Stimulated activated CD8-positive, alpha-beta memory T cell treated with anti-CD3 and anti-CD28 coated beads, Interleukin-12 subunit alpha, Interleukin-12 subunit beta, amount 100 ng/mL, for 4 hours (primary cell): Measurements from ENCODE around the gene KRT71.

Experiments used
- DNase-seq: peaks from one replicate; pipeline ENCODE4 v3.0.0-alpha.2; 2020; ENCODE audit warnings: low read depth

The KRT71 gene

DNA sequence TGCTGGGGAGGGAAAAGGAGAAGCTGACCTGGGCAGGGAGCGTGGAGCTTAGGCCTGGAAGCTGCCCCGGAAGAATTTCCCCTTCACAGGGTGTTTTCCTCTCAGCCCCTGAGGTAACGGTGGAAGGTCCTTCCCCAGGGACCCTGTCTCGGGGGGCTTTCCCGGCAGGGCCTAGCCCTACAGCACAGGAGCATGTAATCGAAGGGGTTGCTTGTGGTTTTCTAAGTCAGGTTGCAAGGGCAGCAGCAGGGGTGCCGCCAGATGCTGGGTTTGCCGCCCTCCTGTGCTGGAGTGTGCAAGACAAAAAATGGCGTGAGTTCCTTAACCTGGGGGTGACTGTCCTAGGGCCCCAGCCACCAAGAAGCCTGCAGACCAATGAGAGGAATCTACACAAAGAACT, 22.3 kb upstream of the KRT71 start:
- no peak for DNase-seq

DNA sequence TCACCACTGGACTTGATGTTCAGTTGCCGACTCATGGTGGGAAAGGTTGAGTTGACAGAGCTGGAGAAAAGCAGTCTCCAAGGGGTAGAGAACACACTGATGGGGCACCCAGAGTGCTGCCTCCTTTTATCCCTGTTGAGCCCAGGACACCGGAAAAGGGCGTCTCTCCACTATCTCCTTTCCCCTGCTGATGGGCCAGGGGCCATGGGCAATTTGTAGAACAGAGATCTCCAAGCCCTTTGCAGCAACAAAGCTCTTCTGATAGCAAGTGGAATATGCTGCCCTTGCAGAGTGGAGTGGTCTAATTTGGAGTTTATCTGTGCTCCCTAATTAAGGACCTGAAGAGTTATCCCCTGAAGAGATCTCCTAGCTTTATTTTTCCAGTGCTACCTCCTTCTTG, 20.8 kb upstream of the KRT71 start, which contains the start of gene KRT74:
KRT74 (minus strand) TSS at position 101 of the 400 bp plus-strand sequence; CDS start at position 35, 66 bp downstream.
- DNase-seq, result no peak

DNA sequence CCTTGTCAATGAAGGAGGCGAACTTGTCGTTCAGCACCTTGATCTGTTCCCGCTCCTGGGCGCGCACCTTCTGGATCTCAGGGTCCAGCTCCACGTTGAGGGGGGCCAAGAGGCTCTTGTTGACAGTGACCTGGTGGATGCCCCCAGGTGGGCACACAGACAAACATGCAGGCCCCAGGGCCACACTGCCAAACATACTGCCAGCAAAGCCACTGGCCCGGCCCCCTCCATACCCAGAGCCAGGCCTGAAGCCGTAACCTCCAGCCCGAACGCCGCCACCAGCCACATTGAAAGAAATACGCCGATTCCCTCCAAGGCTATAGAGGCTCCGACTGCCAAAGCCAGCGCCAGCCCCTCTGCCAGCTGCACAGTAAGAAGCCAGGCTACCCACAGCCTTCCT, 20.4 kb upstream of the KRT71 start:
- DNase-seq, result no peak

DNA sequence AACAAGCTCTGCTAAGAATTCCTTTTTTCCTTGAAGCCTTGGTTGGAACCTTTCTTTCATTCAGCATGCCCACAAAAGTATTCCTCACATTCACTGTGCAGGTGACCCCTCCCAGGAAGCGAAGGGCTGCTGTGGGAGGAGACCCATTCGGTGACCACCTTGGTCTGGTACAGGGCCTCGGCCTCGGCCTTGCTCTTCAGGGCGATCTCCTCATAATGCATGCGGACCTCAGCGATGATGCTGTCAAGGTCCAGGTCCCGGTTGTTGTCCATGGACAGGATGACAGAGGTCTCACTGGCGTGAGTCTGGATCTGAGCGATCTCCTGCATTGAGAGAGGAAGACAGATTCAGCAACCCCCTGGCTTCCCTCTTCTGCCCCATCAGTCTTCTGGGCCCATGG, 17.6 kb upstream of the KRT71 start:
- no peak for DNase-seq

- DNase-seq, result no peak
These were observed 15.2 kb upstream of the KRT71 start for GRCh38 chr12:52568111-52568510.

DNA sequence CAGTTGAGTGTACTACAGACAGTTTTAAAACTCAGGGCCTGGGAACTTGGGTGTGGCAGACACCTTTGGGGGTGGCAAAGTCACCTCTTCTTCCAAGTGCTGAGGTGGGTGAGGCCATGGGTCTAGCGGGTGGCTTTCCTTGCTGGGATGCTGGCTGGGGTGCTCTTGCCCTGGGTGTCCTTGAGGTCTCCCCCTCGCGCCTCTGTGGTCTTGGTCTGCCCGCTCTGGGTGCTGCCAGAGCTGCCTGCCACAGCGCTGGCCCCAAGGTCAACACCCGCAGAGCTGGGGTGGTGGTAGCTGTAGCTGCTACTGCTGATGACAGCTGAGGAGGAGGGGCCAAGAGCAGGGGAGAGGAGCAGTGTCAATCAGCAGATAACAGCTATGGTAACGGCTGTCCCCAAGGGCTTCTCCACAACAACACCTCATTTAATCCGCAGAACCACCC, 13.9 kb upstream of the KRT71 start:
- DNase-seq, result peak; percentile 40

DNA sequence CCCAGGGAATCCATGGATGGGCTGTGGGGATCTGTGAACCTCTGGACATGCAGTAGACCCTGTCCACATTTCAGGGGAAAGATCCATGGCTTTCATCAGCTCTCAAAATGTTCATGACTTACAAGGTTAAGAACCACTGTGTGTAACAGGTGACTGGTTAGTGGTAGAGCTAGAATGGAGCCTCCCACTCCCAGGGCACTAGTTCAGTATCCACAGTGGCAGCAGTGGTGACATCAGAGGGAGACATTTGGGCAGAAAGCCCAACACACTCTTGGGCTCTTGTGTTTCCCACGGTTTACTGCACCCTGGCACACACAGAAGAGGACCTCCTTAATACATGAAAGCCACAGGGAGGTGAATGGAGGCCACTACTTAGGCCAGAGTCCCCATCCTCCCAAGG, 11.6 kb upstream of the KRT71 start:
- no peak for DNase-seq

DNA sequence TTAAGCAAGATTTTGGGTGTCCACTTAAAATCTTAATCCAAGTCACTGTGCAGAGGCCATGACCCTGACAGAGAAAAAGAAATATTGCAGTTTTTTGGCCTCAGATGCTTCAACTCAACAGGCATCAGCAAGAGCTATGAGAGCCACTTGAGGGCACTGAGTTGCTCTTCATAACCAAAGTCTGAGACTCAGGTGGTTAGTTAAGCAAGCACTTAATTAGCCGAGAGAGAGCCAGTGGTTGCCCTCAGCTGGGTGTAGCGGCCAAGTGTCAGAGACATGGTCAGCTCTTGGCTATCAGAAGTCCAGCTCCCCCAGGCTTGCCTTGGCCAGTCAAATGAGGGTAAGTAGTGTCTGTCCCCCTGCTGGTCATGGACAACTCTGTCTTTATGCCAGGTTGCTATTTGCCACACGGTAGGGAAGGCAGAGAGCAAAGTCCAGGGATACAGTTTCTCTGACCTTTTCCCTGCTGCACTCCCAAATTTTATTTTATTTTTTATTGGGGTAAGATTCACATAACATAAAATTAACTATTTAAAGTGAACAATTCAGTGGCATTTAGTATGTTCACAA, 9.0 kb upstream of the KRT71 start:
- DNase-seq, result no peak

DNA sequence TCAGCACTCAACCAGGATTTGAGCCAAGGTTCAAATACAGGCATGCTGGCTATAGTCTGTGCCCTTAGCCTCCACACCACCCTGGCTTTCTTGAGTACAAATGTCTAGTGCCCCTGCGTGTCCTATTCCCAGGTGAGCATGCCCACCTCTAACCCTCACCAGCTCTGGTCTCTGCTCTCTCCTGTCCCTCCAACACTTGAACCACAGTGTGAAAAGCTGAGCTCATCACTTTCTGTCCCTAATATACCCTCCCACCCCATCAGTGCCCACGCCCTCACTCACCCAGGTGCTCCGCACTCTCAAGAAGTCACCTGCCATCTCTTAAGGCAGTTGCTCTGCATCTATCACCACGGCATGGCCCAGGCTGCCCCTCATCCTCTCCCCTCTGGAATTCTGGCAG, 7.0 kb upstream of the KRT71 start:
- no peak for DNase-seq

GRCh38 chr12:52558781-52559445, 6.0 kb upstream of the KRT71 start:
- DNase-seq, result no peak

GRCh38 chr12:52557476-52557875, 4.5 kb upstream of the KRT71 start:
- DNase-seq, result no peak

GRCh38 chr12:52555577-52555976, 2.6 kb upstream of the KRT71 start:
- DNase-seq, result no peak

DNA sequence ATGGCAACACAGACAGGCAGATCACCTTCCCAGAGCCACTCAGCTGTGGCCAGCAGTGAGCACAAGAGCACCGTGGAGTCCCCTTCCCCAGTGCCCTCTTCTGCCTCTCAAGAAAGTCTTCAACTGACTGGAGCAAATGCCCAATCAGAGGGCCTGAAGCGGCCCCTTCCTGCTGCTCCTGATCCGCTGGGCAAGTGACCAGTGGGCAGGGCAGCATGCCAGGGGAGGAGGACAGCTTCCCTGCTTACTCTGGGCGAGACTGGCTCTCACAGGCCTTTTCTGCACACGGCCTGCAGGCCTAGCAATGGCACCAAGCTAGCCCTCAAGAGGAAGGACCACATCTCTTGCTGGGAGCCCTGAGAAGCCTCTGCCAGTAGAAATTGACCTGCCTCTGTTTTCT, 890 bp downstream of the KRT71 start:
- no peak for DNase-seq

- DNase-seq, result no peak
These were observed 1.6 kb downstream of the KRT71 start for GRCh38 chr12:52551216-52551865.

GRCh38 chr12:52546126-52546525, 6.8 kb downstream of the KRT71 start:
- DNase-seq, result no peak

DNA sequence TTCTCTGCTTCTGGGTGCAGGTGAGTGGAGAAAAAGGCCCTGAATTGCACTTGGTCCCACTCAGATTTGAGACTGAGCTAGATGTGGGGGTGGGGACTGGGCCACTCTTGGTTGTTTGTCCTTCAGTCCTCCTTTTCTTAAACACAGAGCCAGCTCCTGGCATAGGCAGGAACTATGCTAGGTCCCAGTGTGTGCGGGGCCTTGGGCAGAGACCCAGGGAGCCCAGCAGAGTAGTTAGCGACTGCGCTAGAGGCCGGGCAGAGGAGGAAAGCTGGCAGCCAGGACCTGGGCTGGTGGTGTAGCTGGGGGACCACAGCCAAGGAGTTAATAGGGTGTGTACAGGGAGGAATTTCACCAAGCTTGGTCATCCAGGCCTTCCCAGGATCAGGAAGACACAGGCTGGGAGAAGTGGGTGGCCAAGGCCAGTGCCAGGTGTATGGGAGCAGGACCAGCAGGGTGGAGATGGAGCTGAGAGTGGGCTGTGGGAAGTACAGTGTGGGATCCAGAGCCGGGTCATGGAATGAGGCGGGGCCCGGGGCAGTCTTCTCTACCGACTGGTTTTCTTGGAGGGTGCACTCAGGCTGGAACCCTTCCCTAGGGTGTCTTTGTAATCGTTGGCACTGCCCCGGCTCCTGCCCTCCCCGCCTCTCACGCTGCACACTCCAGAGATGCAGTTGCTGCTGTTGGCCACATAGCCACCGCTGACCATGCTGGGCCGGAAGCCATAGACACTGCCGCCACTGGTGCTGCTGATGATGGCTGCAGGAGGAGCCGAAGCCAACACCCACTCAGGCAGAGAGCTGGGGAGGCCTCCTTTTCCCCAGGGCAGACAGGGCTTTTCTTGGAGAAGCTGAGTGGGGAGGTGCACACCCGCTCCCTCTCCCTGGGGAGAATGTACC, 8.7 kb downstream of the KRT71 start:
- no peak for DNase-seq

- DNase-seq, result no peak
These were observed 10.1 kb downstream of the KRT71 start for GRCh38 chr12:52542785-52543318.

DNA sequence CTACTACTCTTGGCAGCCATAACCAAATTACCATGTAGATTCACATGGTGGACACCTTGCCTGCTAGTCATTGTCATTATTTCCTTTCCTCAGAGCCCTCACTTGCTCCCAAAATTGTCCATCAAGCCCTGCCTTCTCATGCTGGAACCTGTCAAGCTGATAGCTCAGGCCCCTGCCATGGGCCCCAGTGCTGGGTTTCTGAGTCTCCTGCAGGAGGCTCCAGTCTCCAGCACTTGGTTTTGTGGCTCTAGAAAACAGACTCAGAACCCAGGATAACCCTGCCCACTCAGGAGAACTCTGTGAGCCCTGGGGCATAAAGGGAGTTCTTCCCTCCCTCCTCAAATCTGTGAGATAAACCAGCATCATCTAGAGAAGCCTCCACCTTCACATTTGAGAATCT, 10.8 kb downstream of the KRT71 start:
- no peak for DNase-seq

DNA sequence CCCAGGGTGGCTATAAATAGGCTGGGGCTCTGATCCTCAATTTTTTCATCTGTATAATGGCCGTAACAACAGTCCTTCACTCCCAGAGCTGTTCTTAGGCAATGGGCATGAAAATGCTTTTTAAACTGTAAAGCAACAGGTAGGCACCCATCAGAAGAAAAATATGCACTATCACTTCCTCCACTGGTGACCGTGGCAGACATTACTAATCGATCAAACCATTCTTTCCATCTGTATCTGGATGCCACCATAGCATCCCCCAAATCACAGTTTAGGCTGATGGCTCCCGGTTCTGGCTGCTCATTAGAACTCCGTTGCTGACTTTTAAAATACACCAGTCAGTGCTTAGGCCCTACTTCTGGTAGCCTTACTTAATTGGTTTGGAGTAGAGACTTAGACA, 11.2 kb downstream of the KRT71 start:
- DNase-seq, result no peak

DNA sequence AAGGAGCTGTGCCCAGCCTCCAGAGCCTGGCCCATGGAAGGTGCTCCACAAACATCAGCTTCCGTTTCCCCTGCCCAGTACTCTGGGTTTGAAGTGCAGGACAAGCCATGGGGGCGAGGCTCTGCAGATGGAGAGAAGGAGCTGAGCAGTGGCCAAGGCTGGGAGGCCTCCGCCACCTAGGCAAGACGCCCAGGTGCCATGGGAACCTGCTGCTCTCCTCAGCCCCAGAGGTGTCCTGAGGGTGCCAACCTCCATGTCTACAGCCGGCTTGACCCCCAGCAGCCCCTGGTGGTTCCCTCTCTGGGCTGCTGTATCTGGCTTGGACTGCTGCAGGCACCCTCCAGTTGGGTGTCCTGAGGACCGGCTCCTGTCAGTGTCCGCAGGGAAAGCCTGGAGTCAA, 12.4 kb downstream of the KRT71 start:
- no peak for DNase-seq

- DNase-seq, result no peak
These were observed 13.1 kb downstream of the KRT71 start for GRCh38 chr12:52539821-52540173.

DNA sequence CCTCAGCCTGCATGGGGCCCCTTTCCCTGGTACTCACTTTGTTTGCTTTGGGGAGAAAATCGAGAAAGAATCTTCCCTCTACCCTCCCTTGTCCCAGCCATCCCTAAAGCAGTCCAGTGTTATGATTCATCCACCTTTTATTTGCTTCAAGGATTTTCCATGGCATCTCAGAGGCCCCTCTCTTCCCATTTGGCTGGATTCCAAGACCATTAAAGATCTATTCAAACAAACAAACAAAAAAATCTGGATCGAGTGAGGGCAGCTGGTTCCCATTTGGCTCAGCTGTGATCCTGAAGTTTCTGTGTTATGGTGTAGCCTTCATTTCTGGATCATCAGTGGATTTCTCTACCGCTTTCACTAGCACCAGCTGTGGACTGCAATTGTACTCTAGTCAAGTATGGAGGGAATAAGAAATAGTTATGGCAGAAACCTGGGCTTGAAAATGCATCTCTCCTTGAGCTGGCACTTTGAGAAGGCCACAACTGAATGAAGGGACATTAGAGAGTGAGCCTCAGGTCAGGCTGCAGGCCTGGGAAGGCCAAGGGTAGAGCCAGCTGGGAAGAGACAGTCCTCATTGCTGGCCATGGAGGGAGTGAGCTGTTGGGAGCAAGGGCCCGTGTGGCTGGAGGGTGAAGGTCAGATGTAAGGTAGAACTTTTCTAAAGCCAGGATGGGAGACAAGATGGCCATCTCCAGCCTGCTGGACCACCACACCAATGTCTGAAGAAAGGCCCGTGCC, 13.7 kb downstream of the KRT71 start:
- no peak for DNase-seq
